Stomach (tissue), 9 donors: ENCODE results near the gene LPIN2. TPM values are rescaled to one million over a fixed set of nuclear protein-coding genes. Genes with fewer than 3 reads are reported as not detected.

Experiments
- DNase-seq, 2 donors: peaks; one replicate each; pipeline versions ENCODE4 v3.0.0 to v3.0.0-alpha.2; 2013 to 2019
- H3K27ac ChIP-seq, 5 donors: fragments of 200-600 bp in 4 of 5; sonication (generic) in 4 of 5; one replicate each; pipeline ENCODE4 v1.5.1; 2013 to 2019; ENCODE audit warnings: mild to moderate bottlenecking in 1 of 5, moderate library complexity in 1 of 5
- H3K27me3 ChIP-seq, 3 donors: fragments of 200-600 bp; sonication (generic); one replicate each; pipeline ENCODE4 v1.5.1; 2017 to 2019; ENCODE audit warnings: mixed run types in 1 of 3
- H3K36me3 ChIP-seq, 4 donors: fragments of 200-600 bp; sonication (generic); 1 replicate in 3 of 4; 2 replicates in 1 of 4; pipeline ENCODE4 v1.5.1; 2016 to 2019
- H3K4me1 ChIP-seq, 4 donors: fragments of 200-600 bp; sonication (generic); one replicate each; pipeline ENCODE4 v1.5.1; 2016 to 2019
- H3K4me3 ChIP-seq, 4 donors: fragments of 200-600 bp; sonication (generic) in 3 of 4; one replicate each; pipeline ENCODE4 v1.5.1; 2016 to 2019; ENCODE audit warnings: mild to moderate bottlenecking in 1 of 4
- H3K9me3 ChIP-seq, 4 donors: fragments of 200-600 bp; sonication (generic); one replicate each; pipeline ENCODE4 v1.5.1; 2016 to 2019
- CTCF ChIP-seq, 7 experiments: fragments of 450-650 bp in 4 of 7; fragments of 200-600 bp in 3 of 7; sonication (generic) in 3 of 7; IDR thresholded peaks; one replicate each; pipeline ENCODE4 v1.5.1; 2016 to 2019; ENCODE audit warnings: antibody characterized with exemption in 7 of 7, control low read depth in 2 of 7, mild to moderate bottlenecking in 1 of 7
- EP300 ChIP-seq: sonication (generic); formaldehyde crosslinking; IDR thresholded peaks from one replicate; pipeline ENCODE4 v1.6.1; 2017; ENCODE audit warnings: antibody characterized with exemption
- POLR2A ChIP-seq, 4 donors: fragments of 450-650 bp; IDR thresholded peaks; one replicate each; pipeline ENCODE4 v1.6.1; 2016; ENCODE audit warnings: antibody characterized with exemption in 4 of 4, control low read depth in 2 of 4, mild to moderate bottlenecking in 1 of 4, moderate library complexity in 1 of 4
- POLR2AphosphoS5 ChIP-seq, 3 donors: sonication (generic); formaldehyde crosslinking; IDR thresholded peaks; one replicate each; pipeline ENCODE4 v1.6.1; 2016; ENCODE audit warnings: antibody characterized with exemption in 3 of 3
- WGBS, 5 donors: extraction: QIAGEN DNeasy Blood & Tissue Kit in 3 of 5; methylation state at CpG; one replicate each; pipeline versions ENCODE4 v1.1.5 to v1.1.7; 2013 to 2018; 5-methylcytosine and 5-hydroxymethylcytosine counted together
- intact Hi-C: fragments of 100-400 bp; cut with DNase I; formaldehyde crosslinking; loops from one replicate; pipeline ENCODE4 v1.15.1; 2023; ENCODE audit warnings: low total_unique reads
- polyA plus RNA-seq, 3 donors: library from polyadenylated mRNA; stranded (reverse); fragments of 200-250 nt; gene quantifications; one replicate each; pipeline ENCODE4 v1.2.3, GENCODE V29; 2013
- total RNA-seq, 5 donors: library from RNA; depleted of rRNA; stranded (reverse); fragments of >200 nt; gene quantifications; one replicate each; pipeline versions ENCODE4 v1.1.0 to v1.2.3, GENCODE V29; 2014 to 2016
- donor health status: healthy with polysubstance abuse.
- donor health status: Bipolar disorder and iron deficiency.
- donor health status: healthy.

LPIN2 gene
- total and polyA plus RNA-seq, 8 donors = 4.0 to 86.8 (median 13.0) TPM

- intact Hi-C loops = no loop called here
- no peak for TF ChIP-seq CTCF (IDR thresholded peaks at IDR 0.05)
- peak in 2 of 3 donors; percentile 58 to 75 for TF ChIP-seq POLR2AphosphoS5 (IDR thresholded peaks at IDR 0.05)
- no peaks in the 10 kb centered on the region for H3K27me3 ChIP-seq
- no peaks in the 10 kb centered on the region for H3K36me3 ChIP-seq
- H3K27ac ChIP-seq = peak overlapping the region; percentile 50 to 92 (median 80)
- peaks cover 39 to 95% (median 67%) of the 10 kb centered on the region in 4 donors for H3K4me1 ChIP-seq
- no peak overlapping the region for H3K4me3 ChIP-seq
- no peaks in the 10 kb centered on the region for H3K9me3 ChIP-seq
- WGBS, 5 donors = 44 to 67% (median 61%) methylated on average over 2 of the region's 2 CpGs
- DNase-seq = peak; percentile 63 to 85
These were observed 28.2 kb downstream of the LPIN2 start for GRCh38 chr18:2984703-2985261.

- TF ChIP-seq POLR2AphosphoS5 (IDR thresholded peaks at IDR 0.05) (no peak), CTCF (IDR thresholded peaks at IDR 0.05) (no peak), POLR2A (IDR thresholded peaks at IDR 0.05) (no peak), EP300 (no peak)
- H3K4me3 ChIP-seq = no peak overlapping the region
- H3K36me3 ChIP-seq = no peaks in the 10 kb centered on the region
- DNase-seq = no peak
- peaks cover 46 to 98% (median 74%) of the 10 kb centered on the region in 4 donors for H3K4me1 ChIP-seq
- peak overlapping the region; percentile 50 to 92 (median 64) for H3K27ac ChIP-seq
- H3K9me3 ChIP-seq = no peaks in the 10 kb centered on the region
- H3K27me3 ChIP-seq = no peaks in the 10 kb centered on the region
- WGBS, 5 donors = 65 to 85% (median 75%) methylated on average over 3 of the region's 3 CpGs
- intact Hi-C loops = no loop called here
These were observed 28.9 kb downstream of the LPIN2 start for GRCh38 chr18:2984091-2984490.

- Histone ChIP-seq H3K4me1 (peaks cover 54 to 98% (median 82%) of the 10 kb centered on the region in 4 donors), H3K27ac (peak overlapping the region in 4 of 5 donors; percentile 71 to 92 (median 84))
These were observed 29.6 kb downstream of the LPIN2 start for GRCh38 chr18:2983296-2983695.

More at GRCh38 chr18:2983296-2983695, 29.6 kb downstream of the LPIN2 start:
- 66 to 74% (median 70%) methylated on average over 2 of the region's 2 CpGs for WGBS, 5 donors
- H3K9me3 ChIP-seq = no peaks in the 10 kb centered on the region
- TF ChIP-seq POLR2AphosphoS5 (IDR thresholded peaks at IDR 0.05) (no peak), EP300 (no peak), CTCF (IDR thresholded peaks at IDR 0.05) (no peak), POLR2A (IDR thresholded peaks at IDR 0.05) (no peak)
- no peak for DNase-seq
- intact Hi-C loops = no loop called here
- H3K27me3 ChIP-seq = no peaks in the 10 kb centered on the region
- H3K4me3 ChIP-seq = no peak overlapping the region
- no peaks in the 10 kb centered on the region for H3K36me3 ChIP-seq
